Measurements from ENCODE around the gene SLC51B. TPM values are rescaled to one million over a fixed set of nuclear protein-coding genes. Genes with fewer than 3 reads are reported as not detected.
A peak's percentile ranks its signal among the peaks of the same experiment; 100 is the strongest.

The SLC51B gene
- total RNA-seq, 1 donor from 2014 or later, result not detected

DNA sequence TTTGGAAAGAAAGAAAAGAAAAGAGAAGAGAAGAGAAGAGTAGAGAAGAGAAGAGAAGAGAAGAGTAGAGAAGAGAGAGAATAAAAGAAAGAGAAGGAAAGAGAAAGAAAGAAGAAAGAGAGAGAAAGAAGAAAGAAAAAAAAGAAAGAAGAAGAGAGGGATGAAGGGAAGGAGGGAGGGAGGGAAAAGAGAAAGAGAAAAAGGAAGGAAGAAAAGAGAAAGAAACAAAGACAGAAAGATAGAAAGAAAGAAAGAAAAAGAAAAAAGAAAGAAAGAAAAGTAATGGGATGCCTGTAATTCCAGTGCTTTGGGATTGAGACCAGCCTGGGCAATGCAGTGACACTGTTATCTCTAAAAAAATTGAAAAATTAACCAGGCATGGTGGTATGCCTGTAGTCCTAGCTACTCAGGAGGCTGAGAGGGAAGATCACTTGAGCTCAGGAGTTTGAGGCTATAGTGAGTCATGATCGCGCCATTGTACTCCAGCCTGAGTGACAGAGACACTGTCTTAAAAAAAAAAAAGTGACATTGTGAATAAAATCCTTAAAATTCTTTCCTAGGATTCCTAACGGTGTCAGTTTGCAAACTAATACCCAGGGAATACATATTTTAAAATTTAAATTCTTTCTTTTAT, 20.9 kb downstream of the SLC51B start:
- Mint-ChIP-seq H3K4me3 (ENCODE audit: unreplicated experiment) (no peak overlapping the region), H3K36me3 (ENCODE audit: unreplicated experiment) (no peaks in the 10 kb centered on the region)
- no peak for DNase-seq

DNA sequence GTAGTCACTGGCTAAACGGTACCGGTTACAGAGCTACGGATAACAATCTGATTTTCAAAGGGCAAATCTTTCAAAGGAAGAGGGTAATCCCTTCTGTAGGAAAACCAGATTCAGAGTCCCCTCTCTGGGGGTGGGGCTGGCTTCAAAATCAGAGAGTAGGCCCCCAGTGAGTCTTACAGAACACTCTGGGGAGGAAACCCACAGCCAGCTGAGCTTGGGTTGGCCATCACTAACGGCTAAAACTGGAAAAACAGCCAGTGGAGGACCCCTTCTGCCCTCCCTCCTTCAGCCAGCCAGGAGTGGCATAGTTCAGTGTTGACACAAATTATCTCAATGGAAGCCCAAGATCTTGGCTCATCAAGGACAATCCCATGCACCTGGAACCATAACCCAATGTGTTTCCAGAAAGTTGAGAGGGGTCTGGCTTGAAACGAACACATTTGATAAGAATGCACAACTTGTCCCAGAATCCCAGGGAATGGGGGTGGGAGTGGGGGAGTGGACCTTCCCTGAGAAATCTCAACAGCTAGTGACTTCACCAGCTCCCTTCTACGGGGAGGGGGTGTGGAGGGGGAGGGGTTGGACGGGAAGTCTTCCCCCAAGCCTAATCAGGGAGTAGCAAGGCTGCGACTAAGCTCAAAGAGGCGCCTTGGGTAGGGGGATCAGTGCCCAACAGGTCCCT, 21.6 kb downstream of the SLC51B start:
- Mint-ChIP-seq H3K27ac (ENCODE audit: unreplicated experiment) (no peak overlapping the region), H3K9me3 (ENCODE audit: unreplicated experiment) (peaks cover 2% of the 10 kb centered on the region), H3K36me3 (ENCODE audit: unreplicated experiment) (no peaks in the 10 kb centered on the region), H3K4me1 (ENCODE audit: low read depth, unreplicated experiment) (peaks cover 2% of the 10 kb centered on the region), H3K27me3 (ENCODE audit: unreplicated experiment) (peaks cover 10% of the 10 kb centered on the region), H3K4me3 (ENCODE audit: unreplicated experiment) (peak overlapping the region; percentile 63)
- DNase-seq, result no peak
- TF ChIP-seq, protein P1, sequence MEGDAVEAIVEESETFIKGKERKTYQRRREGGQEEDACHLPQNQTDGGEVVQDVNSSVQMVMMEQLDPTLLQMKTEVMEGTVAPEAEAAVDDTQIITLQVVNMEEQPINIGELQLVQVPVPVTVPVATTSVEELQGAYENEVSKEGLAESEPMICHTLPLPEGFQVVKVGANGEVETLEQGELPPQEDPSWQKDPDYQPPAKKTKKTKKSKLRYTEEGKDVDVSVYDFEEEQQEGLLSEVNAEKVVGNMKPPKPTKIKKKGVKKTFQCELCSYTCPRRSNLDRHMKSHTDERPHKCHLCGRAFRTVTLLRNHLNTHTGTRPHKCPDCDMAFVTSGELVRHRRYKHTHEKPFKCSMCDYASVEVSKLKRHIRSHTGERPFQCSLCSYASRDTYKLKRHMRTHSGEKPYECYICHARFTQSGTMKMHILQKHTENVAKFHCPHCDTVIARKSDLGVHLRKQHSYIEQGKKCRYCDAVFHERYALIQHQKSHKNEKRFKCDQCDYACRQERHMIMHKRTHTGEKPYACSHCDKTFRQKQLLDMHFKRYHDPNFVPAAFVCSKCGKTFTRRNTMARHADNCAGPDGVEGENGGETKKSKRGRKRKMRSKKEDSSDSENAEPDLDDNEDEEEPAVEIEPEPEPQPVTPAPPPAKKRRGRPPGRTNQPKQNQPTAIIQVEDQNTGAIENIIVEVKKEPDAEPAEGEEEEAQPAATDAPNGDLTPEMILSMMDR (IDR thresholded peaks at IDR 0.05; ENCODE audit: partially characterized antibody, unreplicated experiment), result no peak

More for the DNA sequence above, 20.9 kb downstream of the SLC51B start:
- TF ChIP-seq, protein P1 (IDR thresholded peaks at IDR 0.05; ENCODE audit: partially characterized antibody, unreplicated experiment), result no peak
- H3K9me3 Mint-ChIP-seq (ENCODE audit: unreplicated experiment), result peaks cover 2% of the 10 kb centered on the region
- peaks cover 10% of the 10 kb centered on the region for H3K27me3 Mint-ChIP-seq (ENCODE audit: unreplicated experiment)
- no peak overlapping the region for H3K27ac Mint-ChIP-seq (ENCODE audit: unreplicated experiment)
- H3K4me1 Mint-ChIP-seq (ENCODE audit: low read depth, unreplicated experiment), result peaks cover 2% of the 10 kb centered on the region

DNA sequence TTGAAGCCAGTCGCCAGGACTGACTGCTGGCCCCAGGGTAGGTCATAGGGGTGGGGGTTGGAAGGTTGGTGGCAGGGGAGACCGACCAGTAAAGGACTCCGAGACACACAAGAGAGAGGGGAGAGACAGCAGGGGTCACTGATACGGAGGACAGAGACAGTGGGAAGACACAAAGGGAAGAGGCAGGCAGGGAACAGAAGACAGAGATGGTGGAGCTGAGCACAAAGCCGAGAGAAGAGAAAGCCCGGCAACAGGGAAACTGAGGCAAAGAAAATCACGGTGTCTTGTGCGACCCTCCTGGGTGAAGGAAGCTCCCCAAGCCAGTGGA, 22.1 kb downstream of the SLC51B start:
- Mint-ChIP-seq H3K4me3 (ENCODE audit: unreplicated experiment) (peak overlapping the region; percentile 63), H3K27me3 (ENCODE audit: unreplicated experiment) (peaks cover 10% of the 10 kb centered on the region), H3K27ac (ENCODE audit: unreplicated experiment) (no peak overlapping the region), H3K4me1 (ENCODE audit: low read depth, unreplicated experiment) (peaks cover 2% of the 10 kb centered on the region), H3K36me3 (ENCODE audit: unreplicated experiment) (no peaks in the 10 kb centered on the region), H3K9me3 (ENCODE audit: unreplicated experiment) (peaks cover 2% of the 10 kb centered on the region)
- TF ChIP-seq, protein P1 (IDR thresholded peaks at IDR 0.05; ENCODE audit: partially characterized antibody, unreplicated experiment), result no peak
- DNase-seq, result no peak

DNA sequence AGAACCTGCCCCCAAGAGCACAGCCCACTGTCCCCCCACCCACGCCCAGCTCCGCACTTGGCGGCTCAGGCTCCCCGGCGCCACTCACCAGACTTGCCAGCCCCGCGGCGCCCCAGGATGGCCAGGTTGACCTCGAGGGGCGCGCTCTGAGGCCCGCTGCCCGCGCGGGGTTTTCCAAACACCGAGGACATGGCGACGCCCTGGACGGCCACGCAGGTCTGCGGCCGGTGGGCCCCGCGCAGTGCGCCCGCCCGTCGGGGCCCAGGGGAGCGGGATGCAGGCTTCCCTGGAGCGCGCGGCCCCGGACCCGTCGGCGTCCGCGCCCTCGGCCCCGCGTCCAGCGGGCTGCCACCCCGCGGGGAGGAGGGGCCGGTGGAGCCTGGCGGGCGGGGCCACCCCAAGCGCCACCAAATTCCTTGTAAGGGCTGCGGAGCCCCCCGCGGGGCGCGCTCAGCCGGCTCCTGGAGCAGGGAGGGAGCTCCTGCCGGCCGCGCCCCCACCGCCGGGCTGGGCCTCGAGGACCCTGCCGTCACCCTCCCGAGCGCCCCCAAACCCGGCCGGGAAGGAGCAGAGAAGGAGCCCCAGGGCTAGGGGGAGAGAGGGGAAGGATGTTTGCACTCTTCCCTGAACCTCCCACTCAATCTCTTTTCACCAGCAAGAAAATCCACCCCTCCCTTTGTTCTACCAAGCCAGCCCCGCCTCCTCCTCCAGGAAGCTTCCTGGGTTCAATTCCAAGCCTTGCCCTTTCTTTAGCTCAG, 22.6 kb downstream of the SLC51B start, which contains the start of gene RASL12:
Gene RASL12, minus strand, starts transcription at position 347 of the 758 bp plus-strand sequence. Its CDS starts 156 bp downstream, at position 191.
- Mint-ChIP-seq H3K27me3 (ENCODE audit: unreplicated experiment) (peaks cover 10% of the 10 kb centered on the region), H3K4me1 (ENCODE audit: low read depth, unreplicated experiment) (peaks cover 2% of the 10 kb centered on the region), H3K4me3 (ENCODE audit: unreplicated experiment) (peak within 1 kb of the TSS; percentile 63), H3K36me3 (ENCODE audit: unreplicated experiment) (no peaks in the 10 kb centered on the region), H3K27ac (ENCODE audit: unreplicated experiment) (no peak within 1 kb of the TSS), H3K9me3 (ENCODE audit: unreplicated experiment) (peaks cover 2% of the 10 kb centered on the region)
- TF ChIP-seq, protein P1 (IDR thresholded peaks at IDR 0.05; ENCODE audit: partially characterized antibody, unreplicated experiment), result no peak
- DNase-seq, result peak; percentile 26
